GM23248 (cell line): ENCODE results near the gene PIGN. TPM values are rescaled to one million over a fixed set of nuclear protein-coding genes. Genes with fewer than 3 reads are reported as not detected.
A peak's percentile ranks its signal among the peaks of the same experiment; 100 is the strongest.

Source experiments
- DNase-seq: peaks from one replicate; pipeline ENCODE4 v3.0.0-alpha.2; 2015
- H2AFZ ChIP-seq: fragments of 200-600 bp; sonication (generic); 2 replicates; pipeline ENCODE4 v1.6.1; 2016; ENCODE audit warnings: antibody characterized with exemption
- H3F3A ChIP-seq: fragments of 200-600 bp; sonication (generic); 2 replicates; pipeline ENCODE4 v1.6.1; 2016; ENCODE audit warnings: mild to moderate bottlenecking, antibody characterized with exemption, mixed run types; ENCODE audit not compliant: insufficient read depth
- H3K27ac ChIP-seq: fragments of 200-600 bp; sonication (generic); 2 replicates; pipeline ENCODE4 v1.5.1; 2016; ENCODE audit warnings: mild to moderate bottlenecking
- H3K27me3 ChIP-seq: fragments of 200-600 bp; sonication (generic); replicated peaks from 2 replicates; pipeline ENCODE4 v1.6.1; 2016; ENCODE audit warnings: mild to moderate bottlenecking; ENCODE audit not compliant: insufficient read depth
- H3K36me3 ChIP-seq: fragments of 200-600 bp; sonication (generic); 2 replicates; pipeline ENCODE4 v1.6.1; 2016; ENCODE audit warnings: low read depth, mild to moderate bottlenecking
- H3K4me1 ChIP-seq: fragments of 200-600 bp; sonication (generic); 2 replicates; pipeline ENCODE4 v1.6.1; 2016; ENCODE audit warnings: mild to moderate bottlenecking; ENCODE audit not compliant: insufficient read depth
- H3K4me2 ChIP-seq: fragments of 200-600 bp; sonication (generic); one replicate; pipeline ENCODE4 v1.6.1; 2016; ENCODE audit warnings: mild to moderate bottlenecking; ENCODE audit not compliant: unreplicated experiment
- H3K4me3 ChIP-seq: fragments of 200-600 bp; sonication (generic); 2 replicates; pipeline ENCODE4 v1.5.1; 2016; ENCODE audit warnings: mild to moderate bottlenecking
- H3K79me2 ChIP-seq: fragments of 200-600 bp; sonication (generic); 2 replicates; pipeline ENCODE4 v1.6.1; 2016; ENCODE audit warnings: mild to moderate bottlenecking; ENCODE audit not compliant: insufficient read depth
- H3K9ac ChIP-seq: fragments of 200-600 bp; sonication (generic); 2 replicates; pipeline ENCODE4 v1.6.1; 2016; ENCODE audit warnings: mild to moderate bottlenecking
- H3K9me2 ChIP-seq: fragments of 200-600 bp; sonication (generic); 2 replicates; pipeline ENCODE4 v1.6.1; 2016; ENCODE audit warnings: mixed run types, mild to moderate bottlenecking, moderate library complexity; ENCODE audit not compliant: insufficient read depth
- H3K9me3 ChIP-seq: fragments of 200-600 bp; sonication (generic); one replicate; pipeline ENCODE4 v1.6.1; 2017; ENCODE audit warnings: low read depth
- H4K20me1 ChIP-seq: fragments of 200-600 bp; sonication (generic); 2 replicates; pipeline ENCODE4 v1.6.0; 2016; ENCODE audit not compliant: insufficient read depth
- EZH2 ChIP-seq: fragments of 200-600 bp; sonication (generic); IDR thresholded peaks from 2 replicates; pipeline ENCODE4 v1.6.1; 2018; ENCODE audit warnings: antibody characterized with exemption, mild to moderate bottlenecking; ENCODE audit not compliant: insufficient read depth, poor library complexity, severe bottlenecking
- EZH2phosphoT487 ChIP-seq: fragments of 200-600 bp; sonication (generic); IDR thresholded peaks from 2 replicates; pipeline ENCODE4 v1.6.1; 2018; ENCODE audit warnings: antibody characterized with exemption, moderate library complexity, mild to moderate bottlenecking, low read depth; ENCODE audit not compliant: insufficient read depth
- WGBS, 2 experiments: methylation state at CpG; one replicate each; pipeline ENCODE4 v1.1.6; 2015 to 2017; ENCODE audit warnings: low lambda C conversion rate in 2 of 2, low coverage in 1 of 2; ENCODE audit errors: missing lambda C conversion rate in 2 of 2; 5-methylcytosine and 5-hydroxymethylcytosine counted together
- in situ Hi-C: fragments of 300-500 bp; cut with MboI; formaldehyde crosslinking; loops from 2 replicates; pipeline ENCODE4 v1.15.0; 2020
- polyA plus RNA-seq: library from polyadenylated mRNA; unstranded; fragments of >200 nt; fragmentation: Nextera tagmentation; extraction: Ambion mirVana; gene quantifications from 2 replicates; pipeline ENCODE4 v1.2.1, GENCODE V29; 2016
- total RNA-seq: library from RNA; depleted of rRNA; stranded (reverse); fragments of >200 nt; shearing (Covaris generic); gene quantifications from 2 replicates; pipeline ENCODE4 v1.2.3, GENCODE V29; 2014

The PIGN gene
- total and polyA plus RNA-seq, 2 experiments from 2014 or later, result 16.0 to 27.2 TPM

DNA sequence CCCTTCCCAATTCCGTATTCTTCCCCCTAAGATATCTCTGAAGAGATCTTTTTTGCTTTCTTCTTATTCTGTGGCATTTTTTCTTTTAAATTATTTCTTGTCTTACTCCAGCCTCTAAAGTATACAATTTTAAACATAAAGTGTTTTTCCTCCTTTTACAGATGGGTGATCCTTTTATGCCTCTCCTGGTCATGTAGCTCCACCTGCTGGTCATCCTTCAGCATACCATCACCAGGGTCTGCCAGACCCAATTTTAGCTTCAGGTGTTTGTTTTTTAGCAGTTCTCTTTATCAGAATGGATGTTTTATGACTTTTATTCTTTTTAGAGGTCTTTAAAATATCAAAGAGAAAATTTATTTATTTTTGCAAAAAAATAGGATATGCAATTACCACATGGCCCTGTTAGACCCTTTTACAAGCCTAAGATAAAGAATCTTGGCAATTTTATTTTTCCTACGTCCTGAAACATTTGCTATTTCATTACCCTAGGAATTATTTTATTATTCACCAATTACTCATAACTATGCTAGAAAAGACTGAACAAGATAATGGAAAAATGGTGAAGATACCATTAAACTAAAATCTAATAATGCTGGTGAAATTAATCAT is 55.5 kb downstream of the PIGN start:
- Histone ChIP-seq H3F3A (no peaks in the 10 kb centered on the region), H3K4me1 (peaks cover 15% of the 10 kb centered on the region), H3K9ac (no peak overlapping the region), H3K79me2 (no peaks in the 10 kb centered on the region), H3K4me3 (no peak overlapping the region), H3K36me3 (no peaks in the 10 kb centered on the region), H2AFZ (no peak overlapping the region), H3K9me3 (no peaks in the 10 kb centered on the region), H3K9me2 (no peaks in the 10 kb centered on the region), H3K27me3 (no peaks in the 10 kb centered on the region), H3K4me2 (no peak overlapping the region), H3K27ac (no peak overlapping the region), H4K20me1 (no peaks in the 10 kb centered on the region)
- in situ Hi-C loops, result loop anchor here (10.0 to 25.0 kb wide), 2 partner anchors 567 to 794 kb away; partner anchors contain the start of gene CDH20
- 67 to 77% methylated on average over 2 of the region's 2 CpGs for WGBS, 2 experiments
- TF ChIP-seq EZH2phosphoT487 (no peak), EZH2 (no peak)
- DNase-seq, result peak; percentile 71

- no peak for TF ChIP-seq EZH2phosphoT487
- no peak for TF ChIP-seq EZH2
- in situ Hi-C loops, result loop anchor here (25.0 kb wide), 1 partner anchor 791 kb away; the partner anchor contains the start of gene CDH20
- H2AFZ ChIP-seq, result 0 out of 2 replicates have a peak overlapping the region, but pooled peaks have one; percentile 30
- H3K36me3 ChIP-seq, result peaks cover 3% of the 10 kb centered on the region; the same call in 1 of the 2 replicates
- no peaks in the 10 kb centered on the region for H3K9me2 ChIP-seq
- no peak overlapping the region for H3K27ac ChIP-seq
- peak; percentile 36 for DNase-seq
- peaks cover 15% of the 10 kb centered on the region for H3K4me1 ChIP-seq
- no peaks in the 10 kb centered on the region for H3F3A ChIP-seq
- 19 to 31% methylated on average over 1 of the region's 1 CpG for WGBS, 2 experiments
- H4K20me1 ChIP-seq, result no peaks in the 10 kb centered on the region
- H3K9me3 ChIP-seq, result no peaks in the 10 kb centered on the region
- H3K27me3 ChIP-seq, result no peaks in the 10 kb centered on the region
- no peaks in the 10 kb centered on the region for H3K79me2 ChIP-seq
- no peak overlapping the region for H3K4me3 ChIP-seq
- peak overlapping the region; percentile 39 for H3K4me2 ChIP-seq
- no peak overlapping the region for H3K9ac ChIP-seq
These were observed 58.7 kb downstream of the PIGN start for GRCh38 chr18:62128157-62128556.

DNA sequence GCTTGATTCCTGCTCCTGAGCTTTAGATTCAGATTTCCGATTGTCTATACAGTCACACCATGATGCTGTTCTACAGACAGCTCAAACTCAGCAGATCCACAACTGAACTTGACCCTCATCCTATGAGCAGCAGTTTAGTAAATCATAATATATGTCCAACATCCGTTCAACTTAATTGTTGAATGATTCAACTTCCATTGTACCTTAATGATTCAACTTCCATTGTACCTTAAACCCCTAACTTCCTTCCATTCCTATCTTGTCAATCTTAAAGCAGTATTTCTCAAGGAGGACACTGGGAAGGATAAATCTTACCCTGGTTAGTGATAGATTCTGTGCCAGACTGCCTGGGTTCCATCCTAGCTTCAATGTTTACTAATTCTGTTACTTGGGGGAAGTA is 60.1 kb downstream of the PIGN start:
- Histone ChIP-seq H3F3A (no peaks in the 10 kb centered on the region), H3K79me2 (no peaks in the 10 kb centered on the region), H3K4me2 (no peak overlapping the region), H3K36me3 (peaks cover 3% of the 10 kb centered on the region; the same call in 1 of the 2 replicates), H3K27ac (no peak overlapping the region), H3K9ac (no peak overlapping the region), H3K4me1 (peaks cover 15% of the 10 kb centered on the region), H3K27me3 (no peaks in the 10 kb centered on the region), H3K4me3 (no peak overlapping the region), H3K9me2 (no peaks in the 10 kb centered on the region), H3K9me3 (no peaks in the 10 kb centered on the region), H2AFZ (no peak overlapping the region), H4K20me1 (no peaks in the 10 kb centered on the region)
- 79 to 81% methylated on average over 2 of the region's 2 CpGs for WGBS, 2 experiments
- DNase-seq, result no peak
- in situ Hi-C loops, result loop anchor here (25.0 kb wide), 1 partner anchor 789 kb away; the partner anchor contains the start of gene CDH20
- TF ChIP-seq EZH2 (no peak), EZH2phosphoT487 (no peak)

- in situ Hi-C loops, result loop anchor here (25.0 kb wide), 1 partner anchor 788 kb away; the partner anchor contains the start of gene CDH20
These were observed 61.2 kb downstream of the PIGN start for GRCh38 chr18:62125702-62126101.

More at GRCh38 chr18:62125702-62126101, 61.2 kb downstream of the PIGN start:
- Histone ChIP-seq H3K4me3 (no peak overlapping the region), H2AFZ (no peak overlapping the region), H3K79me2 (no peaks in the 10 kb centered on the region), H3K36me3 (peaks cover 3% of the 10 kb centered on the region; the same call in 1 of the 2 replicates), H3K4me1 (peaks cover 9% of the 10 kb centered on the region), H3K9me2 (no peaks in the 10 kb centered on the region), H3F3A (no peaks in the 10 kb centered on the region), H3K9ac (no peak overlapping the region), H3K27me3 (no peaks in the 10 kb centered on the region), H3K4me2 (no peak overlapping the region), H4K20me1 (no peaks in the 10 kb centered on the region), H3K27ac (no peak overlapping the region), H3K9me3 (no peaks in the 10 kb centered on the region)
- DNase-seq, result no peak
- TF ChIP-seq EZH2, result no peak
- no peak for TF ChIP-seq EZH2phosphoT487
- WGBS, 2 experiments, result 97 to 100% methylated on average over 2 of the region's 2 CpGs
